ENCODE data around the gene NR2F2.

DNA sequence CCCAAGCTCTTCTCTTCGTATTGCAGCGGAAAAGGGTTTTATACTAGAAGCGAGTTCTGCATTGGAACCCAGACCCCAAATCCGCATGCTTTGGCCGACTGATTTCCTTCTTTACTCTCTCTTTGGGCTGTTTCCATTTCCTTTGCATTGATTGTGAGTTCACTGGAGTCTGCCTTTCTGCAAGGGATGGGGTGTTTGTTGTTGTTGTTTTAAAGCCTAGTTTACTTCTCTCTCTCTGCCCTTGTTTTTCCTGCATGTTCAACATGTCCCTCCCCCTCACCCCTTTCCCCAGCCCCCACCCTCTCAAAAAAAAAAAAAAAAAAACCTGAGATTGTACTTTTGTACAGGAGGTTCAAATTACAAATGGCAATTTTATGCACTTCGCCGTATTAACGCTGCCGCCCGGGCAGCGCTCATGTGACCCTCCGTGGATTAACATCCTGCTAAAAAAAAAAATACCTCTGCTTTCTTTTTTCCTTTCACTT lies 2.2 kb downstream of the NR2F2 start:
- TF ChIP-seq CTCF (conservative IDR thresholded peaks at IDR 0.05) (no peak), ZFX (IDR thresholded peaks at IDR 0.05) (no peak)
